ENCODE measurements around the gene ASB6. TPM values are rescaled to one million over a fixed set of nuclear protein-coding genes. Genes with fewer than 3 reads are reported as not detected.
"Not testable (repeated sequence)": the region's sequence is repeated elsewhere in the genome, so short reads cannot be mapped to it uniquely, and the experiment has no call there.

The ASB6 gene
- total RNA-seq, 1 experiment from 2014 or later, result 17.4 TPM

DNA sequence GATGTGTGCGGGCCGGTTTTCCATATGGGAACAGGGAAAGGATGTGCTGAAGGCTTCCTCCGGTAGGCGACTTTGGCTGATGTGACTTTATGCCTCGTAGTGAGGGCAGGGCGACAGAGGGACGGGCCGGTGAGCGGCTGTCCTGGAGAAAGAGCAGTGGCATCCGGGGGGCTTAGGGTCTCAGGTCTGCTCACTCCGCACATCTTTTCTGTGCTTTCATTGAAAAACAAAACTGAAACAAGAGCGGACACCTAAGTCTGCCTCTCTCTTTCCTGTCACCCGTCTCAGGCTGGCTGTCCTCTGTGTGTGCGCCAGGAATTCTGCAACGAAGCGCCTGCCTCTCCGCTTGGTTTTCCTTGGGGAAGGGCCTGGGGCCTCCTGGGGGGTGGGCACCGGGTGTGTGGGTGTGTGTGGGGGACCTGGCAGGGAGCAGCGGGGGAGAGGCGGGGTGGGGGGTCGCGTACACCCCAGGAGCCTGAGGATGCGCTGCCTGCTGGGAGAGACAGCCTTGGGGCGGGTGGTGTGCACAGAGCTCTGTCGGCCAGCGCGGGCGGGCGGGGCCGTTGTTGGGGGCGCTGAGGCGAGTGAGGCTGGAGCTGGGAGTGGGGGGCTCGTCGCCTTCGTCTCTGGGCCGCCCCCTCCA, 22.9 kb upstream of the ASB6 start:
- Histone ChIP-seq H3K4me1 (no peaks in the 10 kb centered on the region), H3K4me3 (ENCODE audit: low read depth, low read length) (peak overlapping the region; percentile 34), H3K36me3 (ENCODE audit: control insufficient read depth, insufficient read depth, low read length) (no peaks in the 10 kb centered on the region), H3K27me3 (replicated peaks; ENCODE audit: control insufficient read depth, insufficient read depth, low read length) (no peaks in the 10 kb centered on the region; the same call in 1 of the 2 replicates), H3K9me3 (no peaks in the 10 kb centered on the region)
- no peak for DNase-seq
- CTCF ChIA-PET, result no interaction called here
- TF ChIP-seq CTCF (IDR thresholded peaks at IDR 0.05; ENCODE audit: insufficient read depth in 1 of 2, low read depth in 1 of 2, low read length in 1 of 2, severe bottlenecking in 1 of 2, unreplicated experiment in 1 of 2), result no peak
- no peaks in the 10 kb centered on the region for H3K9me3 Mint-ChIP-seq (ENCODE audit: unreplicated experiment)
- POLR2A ChIA-PET, result no interaction called here
- H3K27ac Mint-ChIP-seq (ENCODE audit: unreplicated experiment), result no peak overlapping the region
- H3K36me3 Mint-ChIP-seq (ENCODE audit: insufficient read depth, unreplicated experiment), result no peaks in the 10 kb centered on the region
- peak overlapping the region; percentile 66 for H3K4me3 Mint-ChIP-seq (ENCODE audit: unreplicated experiment)
- intact Hi-C loops (cut with micrococcal nuclease; ENCODE audit: unreplicated experiment), result no loop called here
- no peaks in the 10 kb centered on the region for H3K4me1 Mint-ChIP-seq (ENCODE audit: low read depth, unreplicated experiment)
- peaks cover 10% of the 10 kb centered on the region for H3K27me3 Mint-ChIP-seq (ENCODE audit: insufficient read depth, unreplicated experiment)
- BruUV-seq (replicated peaks), result no TSS peak

DNA sequence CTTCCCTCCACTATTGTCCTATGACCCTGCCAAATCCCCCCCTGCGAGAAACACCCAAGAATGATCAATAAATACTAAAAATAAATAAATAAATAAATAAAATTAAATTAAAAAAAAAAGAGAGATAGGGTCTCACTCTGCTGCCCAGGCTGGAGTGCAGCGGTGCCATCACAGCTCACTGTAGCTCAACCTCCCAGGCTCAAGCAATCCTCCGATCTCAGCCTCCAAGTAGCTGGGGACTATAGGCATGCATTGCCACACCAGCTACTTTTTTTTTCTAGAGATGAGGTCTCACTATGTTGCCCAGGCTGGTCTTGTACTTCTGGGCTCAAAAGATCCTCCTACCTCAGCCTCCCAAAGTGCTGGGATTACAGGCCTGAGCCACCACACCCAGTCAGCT, 20.3 kb upstream of the ASB6 start:
- CTCF ChIA-PET; H3K27ac Mint-ChIP-seq (ENCODE audit: unreplicated experiment); H3K4me1 ChIP-seq; H3K9me3 ChIP-seq; DNase-seq; H3K27me3 Mint-ChIP-seq (ENCODE audit: insufficient read depth, unreplicated experiment); POLR2A ChIA-PET; H3K4me1 Mint-ChIP-seq (ENCODE audit: low read depth, unreplicated experiment); BruUV-seq (replicated peaks); H3K36me3 ChIP-seq (ENCODE audit: control insufficient read depth, insufficient read depth, low read length); H3K4me3 ChIP-seq (ENCODE audit: low read depth, low read length); H3K9me3 Mint-ChIP-seq (ENCODE audit: unreplicated experiment); H3K36me3 Mint-ChIP-seq (ENCODE audit: insufficient read depth, unreplicated experiment); H3K27me3 ChIP-seq (replicated peaks; ENCODE audit: control insufficient read depth, insufficient read depth, low read length); H3K4me3 Mint-ChIP-seq (ENCODE audit: unreplicated experiment); intact Hi-C loops (cut with micrococcal nuclease; ENCODE audit: unreplicated experiment): not testable (repeated sequence)

DNA sequence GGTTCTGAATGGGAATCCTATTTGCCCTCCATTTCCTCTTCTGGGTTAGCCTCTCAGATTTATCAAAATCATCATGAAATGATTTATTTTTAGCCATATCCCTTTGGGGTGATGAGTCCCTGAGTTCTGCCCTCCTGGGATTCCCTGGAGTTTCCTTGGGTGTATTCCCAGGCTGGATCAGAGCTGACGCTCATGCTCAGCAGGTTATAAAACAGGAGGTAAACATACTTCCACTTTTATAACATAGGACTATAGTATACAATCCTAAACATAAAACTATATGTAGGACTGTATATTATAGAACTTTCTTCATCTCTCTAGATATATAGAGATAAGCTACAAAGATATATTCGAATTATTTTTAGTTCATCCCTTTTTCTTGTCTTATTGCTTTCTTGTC, 19.1 kb upstream of the ASB6 start:
- BruUV-seq (replicated peaks), result no TSS peak
- no peaks in the 10 kb centered on the region for H3K27me3 ChIP-seq (replicated peaks; ENCODE audit: control insufficient read depth, insufficient read depth, low read length)
- intact Hi-C loops (cut with micrococcal nuclease; ENCODE audit: unreplicated experiment), result no loop called here
- no peaks in the 10 kb centered on the region for H3K36me3 ChIP-seq (ENCODE audit: control insufficient read depth, insufficient read depth, low read length)
- no peaks in the 10 kb centered on the region for H3K4me1 ChIP-seq
- no peak for TF ChIP-seq CTCF (IDR thresholded peaks at IDR 0.05; ENCODE audit: insufficient read depth in 1 of 2, low read depth in 1 of 2, low read length in 1 of 2, severe bottlenecking in 1 of 2, unreplicated experiment in 1 of 2)
- peaks cover 8% of the 10 kb centered on the region for H3K27me3 Mint-ChIP-seq (ENCODE audit: insufficient read depth, unreplicated experiment)
- no peak overlapping the region for H3K4me3 ChIP-seq (ENCODE audit: low read depth, low read length)
- H3K4me3 Mint-ChIP-seq (ENCODE audit: unreplicated experiment), result no peak overlapping the region
- no peak for DNase-seq
- no peaks in the 10 kb centered on the region for H3K9me3 Mint-ChIP-seq (ENCODE audit: unreplicated experiment)
- no peaks in the 10 kb centered on the region for H3K9me3 ChIP-seq
- no peaks in the 10 kb centered on the region for H3K4me1 Mint-ChIP-seq (ENCODE audit: low read depth, unreplicated experiment)
- H3K36me3 Mint-ChIP-seq (ENCODE audit: insufficient read depth, unreplicated experiment), result no peaks in the 10 kb centered on the region
- H3K27ac Mint-ChIP-seq (ENCODE audit: unreplicated experiment), result no peak overlapping the region
- ChIA-PET CTCF (no interaction called here), POLR2A (no interaction called here)

All from Caco-2 (cell line).